OCI-LY1 (cell line): ENCODE measurements around the gene KRTAP20-3.

ENCODE experiments used
- EZH2 ChIP-seq: fragments of 200-600 bp; sonication (generic), shearing (Covaris generic); IDR thresholded peaks from 2 replicates; pipeline ENCODE4 v1.8.0; 2017; ENCODE audit warnings: borderline replicate concordance, mixed run types, mild to moderate bottlenecking, antibody characterized with exemption, low read length, moderate library complexity, mixed read lengths
- TF ChIP-seq, protein P1 (sequence below): fragments of 200-600 bp; sonication (generic), shearing (Covaris generic); IDR thresholded peaks from 2 replicates; pipeline ENCODE4 v1.5.1; 2017; ENCODE audit warnings: mild to moderate bottlenecking, antibody characterized with exemption, low read length, moderate library complexity, mixed read lengths

DNA sequence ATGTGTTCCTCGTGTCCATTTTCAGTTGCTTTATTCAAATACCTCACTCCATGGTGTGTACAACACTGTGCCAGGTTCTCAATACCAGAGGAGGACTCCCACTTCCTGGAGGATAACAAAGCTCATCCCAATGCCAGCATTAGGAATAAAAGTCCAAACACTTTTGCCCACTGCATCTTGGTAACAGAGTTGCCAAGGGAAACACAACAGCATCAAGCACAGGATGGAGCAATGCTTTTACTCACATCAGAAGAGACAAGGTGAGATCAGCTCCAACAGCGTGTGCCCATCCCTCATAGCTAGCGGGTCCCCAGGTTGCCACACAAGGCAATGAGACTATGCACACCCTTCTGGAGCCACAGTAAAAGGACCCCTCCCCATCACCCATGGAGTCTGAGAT, 19.3 kb upstream of the KRTAP20-3 start:
- TF ChIP-seq, protein P1, sequence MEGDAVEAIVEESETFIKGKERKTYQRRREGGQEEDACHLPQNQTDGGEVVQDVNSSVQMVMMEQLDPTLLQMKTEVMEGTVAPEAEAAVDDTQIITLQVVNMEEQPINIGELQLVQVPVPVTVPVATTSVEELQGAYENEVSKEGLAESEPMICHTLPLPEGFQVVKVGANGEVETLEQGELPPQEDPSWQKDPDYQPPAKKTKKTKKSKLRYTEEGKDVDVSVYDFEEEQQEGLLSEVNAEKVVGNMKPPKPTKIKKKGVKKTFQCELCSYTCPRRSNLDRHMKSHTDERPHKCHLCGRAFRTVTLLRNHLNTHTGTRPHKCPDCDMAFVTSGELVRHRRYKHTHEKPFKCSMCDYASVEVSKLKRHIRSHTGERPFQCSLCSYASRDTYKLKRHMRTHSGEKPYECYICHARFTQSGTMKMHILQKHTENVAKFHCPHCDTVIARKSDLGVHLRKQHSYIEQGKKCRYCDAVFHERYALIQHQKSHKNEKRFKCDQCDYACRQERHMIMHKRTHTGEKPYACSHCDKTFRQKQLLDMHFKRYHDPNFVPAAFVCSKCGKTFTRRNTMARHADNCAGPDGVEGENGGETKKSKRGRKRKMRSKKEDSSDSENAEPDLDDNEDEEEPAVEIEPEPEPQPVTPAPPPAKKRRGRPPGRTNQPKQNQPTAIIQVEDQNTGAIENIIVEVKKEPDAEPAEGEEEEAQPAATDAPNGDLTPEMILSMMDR: no peak
- no peak for TF ChIP-seq EZH2
